OCI-LY1 (cell line): Measurements from ENCODE around the gene PTPRN2.

ENCODE experiments used
- H2AFZ ChIP-seq: fragments of 200-600 bp; sonication (generic), shearing (Covaris generic); 2 replicates; pipeline ENCODE4 v1.6.0; 2014; ENCODE audit warnings: antibody characterized with exemption, mild to moderate bottlenecking, low read length
- H3F3A ChIP-seq: fragments of 200-600 bp; sonication (generic), shearing (Covaris generic); 2 replicates; pipeline ENCODE4 v1.6.0; 2014; ENCODE audit warnings: mild to moderate bottlenecking, antibody characterized with exemption, low read length, moderate library complexity; ENCODE audit not compliant: insufficient read depth
- H3K27ac ChIP-seq: fragments of 200-600 bp; sonication (generic); 2 replicates; pipeline ENCODE4 v1.5.1; 2014; ENCODE audit warnings: low read length, mixed run types, mild to moderate bottlenecking, low read depth; ENCODE audit not compliant: poor library complexity, severe bottlenecking
- H3K27me3 ChIP-seq: fragments of 200-600 bp; sonication (generic); 2 replicates; pipeline ENCODE4 v1.6.0; 2014; ENCODE audit warnings: antibody characterized with exemption, mild to moderate bottlenecking, low read length, moderate library complexity; ENCODE audit not compliant: insufficient read depth
- H3K36me3 ChIP-seq: fragments of 200-600 bp; sonication (generic); 2 replicates; pipeline ENCODE4 v1.6.1; 2014; ENCODE audit warnings: mild to moderate bottlenecking, antibody characterized with exemption, low read length, moderate library complexity, mixed read lengths; ENCODE audit not compliant: insufficient read depth
- H3K4me1 ChIP-seq: fragments of 200-600 bp; sonication (generic); 2 replicates; pipeline ENCODE4 v1.5.1; 2014; ENCODE audit warnings: mild to moderate bottlenecking, low read length, moderate library complexity; ENCODE audit not compliant: insufficient read depth, severe bottlenecking
- H3K4me2 ChIP-seq: fragments of 200-600 bp; sonication (generic), shearing (Covaris generic); 2 replicates; pipeline ENCODE4 v1.6.1; 2014; ENCODE audit warnings: low read length
- H3K4me3 ChIP-seq: fragments of 200-600 bp; sonication (generic); 2 replicates; pipeline ENCODE4 v1.5.1; 2014; ENCODE audit warnings: low read length, low read depth, mild to moderate bottlenecking, mixed read lengths; ENCODE audit not compliant: poor library complexity, severe bottlenecking
- H3K79me2 ChIP-seq: fragments of 200-600 bp; shearing (Covaris generic); 2 replicates; pipeline ENCODE4 v1.6.1; 2016; ENCODE audit warnings: mixed run types, low read length, mixed read lengths; ENCODE audit not compliant: insufficient read depth
- H3K9ac ChIP-seq: fragments of 200-600 bp; sonication (generic), shearing (Covaris generic); 2 replicates; pipeline ENCODE4 v1.6.1; 2014; ENCODE audit warnings: mild to moderate bottlenecking, low read length, mixed read lengths
- H3K9me2 ChIP-seq: fragments of 200-600 bp; sonication (generic), shearing (Covaris generic); 2 replicates; pipeline ENCODE4 v1.6.1; 2014; ENCODE audit warnings: low read depth, mild to moderate bottlenecking, low read length, mixed read lengths
- H3K9me3 ChIP-seq: fragments of 200-600 bp; shearing (Covaris generic); 2 replicates; pipeline ENCODE4 v1.6.1; 2014; ENCODE audit warnings: low read length, mixed read lengths
- H4K20me1 ChIP-seq: fragments of 200-600 bp; sonication (generic), shearing (Covaris generic); 2 replicates; pipeline ENCODE4 v1.6.0; 2016; ENCODE audit warnings: mild to moderate bottlenecking, low read length; ENCODE audit not compliant: insufficient read depth
- EZH2 ChIP-seq: fragments of 200-600 bp; sonication (generic), shearing (Covaris generic); IDR thresholded peaks from 2 replicates; pipeline ENCODE4 v1.8.0; 2017; ENCODE audit warnings: borderline replicate concordance, mixed run types, mild to moderate bottlenecking, antibody characterized with exemption, low read length, moderate library complexity, mixed read lengths
- TF ChIP-seq, protein P1 (sequence below): fragments of 200-600 bp; sonication (generic), shearing (Covaris generic); IDR thresholded peaks from 2 replicates; pipeline ENCODE4 v1.5.1; 2017; ENCODE audit warnings: mild to moderate bottlenecking, antibody characterized with exemption, low read length, moderate library complexity, mixed read lengths

The PTPRN2 gene

DNA sequence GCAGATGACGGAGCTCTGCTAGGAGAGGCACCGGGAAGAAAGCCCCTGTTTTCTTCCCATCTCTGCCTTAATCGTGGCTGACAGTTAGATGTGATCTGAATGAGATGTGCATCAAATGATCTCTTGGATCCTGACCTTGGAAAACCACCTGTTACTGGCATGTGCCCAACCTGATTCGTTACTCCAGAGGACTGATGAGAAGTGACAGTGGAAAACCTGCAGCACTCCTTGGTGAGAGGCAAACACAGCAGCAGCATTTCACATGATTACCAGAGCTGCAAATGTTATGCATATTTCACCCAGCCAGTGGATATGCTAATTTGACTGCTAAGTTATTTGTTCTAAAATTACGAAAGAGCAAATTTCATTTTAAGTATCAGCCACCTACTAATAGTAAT, 95.3 kb downstream of the PTPRN2 start:
- no peaks in the 10 kb centered on the region for H3K9me3 ChIP-seq

GRCh38 chr7:158491094-158491493, 96.5 kb downstream of the PTPRN2 start:
- Histone ChIP-seq H3K27me3 (no peaks in the 10 kb centered on the region), H3K4me1 (peaks cover 20% of the 10 kb centered on the region), H3K9me3 (no peaks in the 10 kb centered on the region), H3K9me2 (no peaks in the 10 kb centered on the region), H4K20me1 (no peaks in the 10 kb centered on the region), H3K4me2 (no peak overlapping the region), H3K27ac (no peak overlapping the region), H3K36me3 (no peaks in the 10 kb centered on the region), H3K4me3 (no peak overlapping the region), H3F3A (peaks cover 3% of the 10 kb centered on the region; the same call in 1 of the 2 replicates), H3K9ac (no peak overlapping the region), H2AFZ (no peak overlapping the region), H3K79me2 (no peaks in the 10 kb centered on the region)
- no peak for TF ChIP-seq EZH2
- TF ChIP-seq, protein P1, sequence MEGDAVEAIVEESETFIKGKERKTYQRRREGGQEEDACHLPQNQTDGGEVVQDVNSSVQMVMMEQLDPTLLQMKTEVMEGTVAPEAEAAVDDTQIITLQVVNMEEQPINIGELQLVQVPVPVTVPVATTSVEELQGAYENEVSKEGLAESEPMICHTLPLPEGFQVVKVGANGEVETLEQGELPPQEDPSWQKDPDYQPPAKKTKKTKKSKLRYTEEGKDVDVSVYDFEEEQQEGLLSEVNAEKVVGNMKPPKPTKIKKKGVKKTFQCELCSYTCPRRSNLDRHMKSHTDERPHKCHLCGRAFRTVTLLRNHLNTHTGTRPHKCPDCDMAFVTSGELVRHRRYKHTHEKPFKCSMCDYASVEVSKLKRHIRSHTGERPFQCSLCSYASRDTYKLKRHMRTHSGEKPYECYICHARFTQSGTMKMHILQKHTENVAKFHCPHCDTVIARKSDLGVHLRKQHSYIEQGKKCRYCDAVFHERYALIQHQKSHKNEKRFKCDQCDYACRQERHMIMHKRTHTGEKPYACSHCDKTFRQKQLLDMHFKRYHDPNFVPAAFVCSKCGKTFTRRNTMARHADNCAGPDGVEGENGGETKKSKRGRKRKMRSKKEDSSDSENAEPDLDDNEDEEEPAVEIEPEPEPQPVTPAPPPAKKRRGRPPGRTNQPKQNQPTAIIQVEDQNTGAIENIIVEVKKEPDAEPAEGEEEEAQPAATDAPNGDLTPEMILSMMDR: no peak

More for the DNA sequence above, 95.3 kb downstream of the PTPRN2 start:
- no peak overlapping the region for H3K4me3 ChIP-seq
- H3K9me2 ChIP-seq: no peaks in the 10 kb centered on the region
- no peak overlapping the region for H3K9ac ChIP-seq
- no peaks in the 10 kb centered on the region for H3K27me3 ChIP-seq
- TF ChIP-seq, protein P1: no peak
- TF ChIP-seq EZH2: no peak
- no peaks in the 10 kb centered on the region for H3K36me3 ChIP-seq
- H4K20me1 ChIP-seq: no peaks in the 10 kb centered on the region
- no peak overlapping the region for H3K4me2 ChIP-seq
- H3K4me1 ChIP-seq: peaks cover 25% of the 10 kb centered on the region
- H3K79me2 ChIP-seq: no peaks in the 10 kb centered on the region
- H3K27ac ChIP-seq: no peak overlapping the region
- peaks cover 3% of the 10 kb centered on the region; the same call in 1 of the 2 replicates for H3F3A ChIP-seq
- no peak overlapping the region for H2AFZ ChIP-seq

DNA sequence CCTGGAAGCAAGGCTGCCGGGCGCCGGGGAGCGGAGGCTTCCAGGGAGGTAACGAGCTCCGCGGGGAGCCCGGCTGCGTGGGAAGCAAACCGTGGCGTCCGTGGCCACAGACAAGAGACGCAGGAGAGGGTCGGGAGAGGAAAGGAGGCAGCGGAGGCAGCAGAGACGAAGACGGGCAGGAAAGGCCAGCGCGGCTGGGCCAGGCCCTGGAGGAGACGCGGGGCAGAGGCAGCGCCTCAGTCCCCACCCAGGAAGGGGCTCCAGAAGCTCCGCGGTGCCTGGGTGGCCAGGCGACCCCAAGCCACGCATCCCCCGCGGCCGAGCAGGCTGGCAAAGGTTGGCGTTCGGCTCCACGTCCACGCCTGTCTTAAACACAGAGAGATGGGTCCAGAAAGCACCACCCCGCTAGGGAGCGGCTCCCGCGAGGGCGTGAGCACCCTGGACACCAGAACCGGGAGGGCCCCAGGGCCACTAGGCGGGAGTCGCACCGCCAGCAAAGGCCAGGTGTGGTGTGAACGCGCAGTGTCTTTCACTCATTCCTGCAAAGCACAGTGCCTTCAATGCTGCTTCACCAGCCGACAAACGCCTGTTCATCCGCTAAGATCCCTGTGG, 97.3 kb downstream of the PTPRN2 start:
- H3K27me3 ChIP-seq: no peaks in the 10 kb centered on the region
- no peak overlapping the region for H3K9ac ChIP-seq
- H3K4me2 ChIP-seq: no peak overlapping the region
- no peaks in the 10 kb centered on the region for H3K36me3 ChIP-seq
- H4K20me1 ChIP-seq: no peaks in the 10 kb centered on the region
- H3K27ac ChIP-seq: no peak overlapping the region
- H3K9me2 ChIP-seq: no peaks in the 10 kb centered on the region
- H2AFZ ChIP-seq: no peak overlapping the region
- no peaks in the 10 kb centered on the region for H3K9me3 ChIP-seq
- no peak for TF ChIP-seq EZH2
- TF ChIP-seq, protein P1: no peak
- H3F3A ChIP-seq: peaks cover 3% of the 10 kb centered on the region; the same call in 1 of the 2 replicates
- H3K79me2 ChIP-seq: no peaks in the 10 kb centered on the region
- H3K4me3 ChIP-seq: no peak overlapping the region
- H3K4me1 ChIP-seq: peaks cover 12% of the 10 kb centered on the region
